ENCODE measurements around the gene LNX2.

DNA sequence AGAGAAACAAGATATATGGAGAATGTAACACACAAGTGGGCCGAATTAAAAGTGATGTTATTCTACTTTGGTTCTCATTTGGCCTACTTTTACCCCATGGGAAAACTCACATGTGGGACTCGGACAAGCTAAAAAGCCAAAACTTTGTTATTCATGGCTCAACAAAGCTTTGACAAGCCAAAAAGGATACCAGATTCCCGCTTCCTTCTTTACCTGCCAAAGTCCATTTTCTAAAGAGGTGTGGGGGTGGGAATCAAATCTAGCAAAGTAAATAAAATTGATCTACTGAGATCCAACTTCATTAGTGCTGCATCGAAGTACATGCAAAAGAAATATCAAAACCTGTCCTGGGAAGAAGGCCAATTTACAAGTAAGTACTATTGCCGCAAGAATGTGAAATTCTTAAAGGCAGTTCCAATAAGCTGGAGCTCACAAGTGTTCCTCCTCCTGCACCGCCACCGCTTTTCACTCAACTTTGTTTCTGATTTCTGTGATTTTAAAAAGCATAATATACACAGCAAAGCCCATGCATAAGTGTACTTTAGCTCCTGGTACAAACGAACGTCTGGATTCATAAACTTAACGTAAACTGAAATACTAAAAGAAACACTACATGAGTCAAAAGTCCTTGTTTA is 1.1 kb downstream of the LNX2 start:
- TF ChIP-seq, protein P1, sequence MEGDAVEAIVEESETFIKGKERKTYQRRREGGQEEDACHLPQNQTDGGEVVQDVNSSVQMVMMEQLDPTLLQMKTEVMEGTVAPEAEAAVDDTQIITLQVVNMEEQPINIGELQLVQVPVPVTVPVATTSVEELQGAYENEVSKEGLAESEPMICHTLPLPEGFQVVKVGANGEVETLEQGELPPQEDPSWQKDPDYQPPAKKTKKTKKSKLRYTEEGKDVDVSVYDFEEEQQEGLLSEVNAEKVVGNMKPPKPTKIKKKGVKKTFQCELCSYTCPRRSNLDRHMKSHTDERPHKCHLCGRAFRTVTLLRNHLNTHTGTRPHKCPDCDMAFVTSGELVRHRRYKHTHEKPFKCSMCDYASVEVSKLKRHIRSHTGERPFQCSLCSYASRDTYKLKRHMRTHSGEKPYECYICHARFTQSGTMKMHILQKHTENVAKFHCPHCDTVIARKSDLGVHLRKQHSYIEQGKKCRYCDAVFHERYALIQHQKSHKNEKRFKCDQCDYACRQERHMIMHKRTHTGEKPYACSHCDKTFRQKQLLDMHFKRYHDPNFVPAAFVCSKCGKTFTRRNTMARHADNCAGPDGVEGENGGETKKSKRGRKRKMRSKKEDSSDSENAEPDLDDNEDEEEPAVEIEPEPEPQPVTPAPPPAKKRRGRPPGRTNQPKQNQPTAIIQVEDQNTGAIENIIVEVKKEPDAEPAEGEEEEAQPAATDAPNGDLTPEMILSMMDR (IDR thresholded peaks at IDR 0.05; ENCODE audit: insufficient read depth, low read length): no peak
- no peak for TF ChIP-seq POLR2AphosphoS5 (IDR thresholded peaks at IDR 0.05; ENCODE audit: low read depth)
- TF ChIP-seq, protein P2, sequence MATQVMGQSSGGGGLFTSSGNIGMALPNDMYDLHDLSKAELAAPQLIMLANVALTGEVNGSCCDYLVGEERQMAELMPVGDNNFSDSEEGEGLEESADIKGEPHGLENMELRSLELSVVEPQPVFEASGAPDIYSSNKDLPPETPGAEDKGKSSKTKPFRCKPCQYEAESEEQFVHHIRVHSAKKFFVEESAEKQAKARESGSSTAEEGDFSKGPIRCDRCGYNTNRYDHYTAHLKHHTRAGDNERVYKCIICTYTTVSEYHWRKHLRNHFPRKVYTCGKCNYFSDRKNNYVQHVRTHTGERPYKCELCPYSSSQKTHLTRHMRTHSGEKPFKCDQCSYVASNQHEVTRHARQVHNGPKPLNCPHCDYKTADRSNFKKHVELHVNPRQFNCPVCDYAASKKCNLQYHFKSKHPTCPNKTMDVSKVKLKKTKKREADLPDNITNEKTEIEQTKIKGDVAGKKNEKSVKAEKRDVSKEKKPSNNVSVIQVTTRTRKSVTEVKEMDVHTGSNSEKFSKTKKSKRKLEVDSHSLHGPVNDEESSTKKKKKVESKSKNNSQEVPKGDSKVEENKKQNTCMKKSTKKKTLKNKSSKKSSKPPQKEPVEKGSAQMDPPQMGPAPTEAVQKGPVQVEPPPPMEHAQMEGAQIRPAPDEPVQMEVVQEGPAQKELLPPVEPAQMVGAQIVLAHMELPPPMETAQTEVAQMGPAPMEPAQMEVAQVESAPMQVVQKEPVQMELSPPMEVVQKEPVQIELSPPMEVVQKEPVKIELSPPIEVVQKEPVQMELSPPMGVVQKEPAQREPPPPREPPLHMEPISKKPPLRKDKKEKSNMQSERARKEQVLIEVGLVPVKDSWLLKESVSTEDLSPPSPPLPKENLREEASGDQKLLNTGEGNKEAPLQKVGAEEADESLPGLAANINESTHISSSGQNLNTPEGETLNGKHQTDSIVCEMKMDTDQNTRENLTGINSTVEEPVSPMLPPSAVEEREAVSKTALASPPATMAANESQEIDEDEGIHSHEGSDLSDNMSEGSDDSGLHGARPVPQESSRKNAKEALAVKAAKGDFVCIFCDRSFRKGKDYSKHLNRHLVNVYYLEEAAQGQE (IDR thresholded peaks at IDR 0.05; ENCODE audit: insufficient replicate concordance, low read depth): no peak

All from HL-60 (cell line).